Brain microvascular endothelial cell (primary cell): ENCODE measurements around the gene ANO6.
A peak's percentile ranks its signal among the peaks of the same experiment; 100 is the strongest.

ENCODE experiments used
- DNase-seq: peaks from one replicate; pipeline ENCODE4 v3.0.0-alpha.2; 2020
- H3K27ac ChIP-seq: fragments of 250-450 bp; sonication (Bioruptor Pico); 2 replicates; pipeline ENCODE4 v1.5.1; 2020; ENCODE audit warnings: mild to moderate bottlenecking, moderate library complexity
- H3K27me3 ChIP-seq: fragments of 250-450 bp; sonication (Bioruptor Pico); replicated peaks from 2 replicates; pipeline ENCODE4 v1.5.1; 2020; ENCODE audit warnings: mild to moderate bottlenecking
- H3K36me3 ChIP-seq: fragments of 250-450 bp; sonication (Bioruptor Pico); replicated peaks from 2 replicates; pipeline ENCODE4 v1.5.1; 2020; ENCODE audit warnings: mild to moderate bottlenecking
- H3K4me3 ChIP-seq: 2 replicates; pipeline ENCODE4 v1.5.1; 2011; ENCODE audit warnings: low read depth, mild to moderate bottlenecking, control low read depth, low read length, moderate library complexity
- in situ Hi-C: cut with HindIII; loops from 2 replicates; pipeline ENCODE4 v1.10.0; 2017; ENCODE audit warnings: low sequenced_read_pairs, low pct_ligation_motif_present
- TF ChIP-seq, protein P1 (sequence below): IDR thresholded peaks from 2 replicates; pipeline ENCODE4 v1.5.1; 2011; ENCODE audit warnings: low read depth, mild to moderate bottlenecking, moderate library complexity, low read length, control low read depth, inconsistent platforms; ENCODE audit errors: missing control alignments

ANO6 gene

DNA sequence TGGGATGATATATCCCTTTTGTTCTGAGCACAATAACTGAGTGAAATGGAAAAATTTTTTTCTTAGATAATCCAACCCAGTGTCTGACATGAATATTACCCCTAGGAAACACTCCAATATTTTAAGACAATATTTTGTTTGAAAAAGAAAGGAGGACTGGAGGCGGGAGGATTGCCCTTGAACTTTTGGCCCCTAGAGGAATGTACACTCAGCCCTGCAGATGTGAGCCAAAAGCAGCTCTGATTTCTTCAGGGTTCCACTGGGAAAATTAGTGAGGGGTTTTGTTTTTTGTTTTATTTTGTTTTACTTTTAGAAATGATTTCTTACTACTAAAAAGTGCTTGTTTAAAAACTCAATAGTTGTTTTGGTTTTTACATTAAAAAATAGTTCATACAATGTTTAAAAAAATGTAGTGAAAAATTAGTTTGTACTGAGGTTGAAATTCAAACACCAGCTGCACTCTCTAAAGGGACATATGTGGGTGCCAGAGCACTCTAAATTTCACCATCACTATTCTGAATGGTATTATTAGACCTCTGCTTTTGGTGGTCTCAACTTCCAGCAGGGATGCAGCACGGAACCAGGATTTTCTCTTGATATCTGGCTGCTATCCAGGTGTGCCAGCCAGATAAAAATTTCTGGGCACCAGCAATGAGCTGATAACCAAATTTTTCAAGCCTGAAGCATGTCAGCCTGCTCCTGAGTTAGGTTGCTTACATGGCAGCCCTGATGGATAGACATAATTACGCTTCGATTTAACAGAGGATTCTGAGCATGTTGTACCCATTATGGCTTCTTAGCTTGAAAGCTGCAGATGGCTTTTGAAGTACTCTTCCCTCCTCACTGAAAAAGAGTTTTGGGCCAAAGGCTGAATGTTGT lies 141.9 kb downstream of the ANO6 start:
- H3K36me3 ChIP-seq: peaks cover 2% of the 10 kb centered on the region
- H3K27ac ChIP-seq: no peak overlapping the region
- DNase-seq: no peak
- TF ChIP-seq, protein P1, sequence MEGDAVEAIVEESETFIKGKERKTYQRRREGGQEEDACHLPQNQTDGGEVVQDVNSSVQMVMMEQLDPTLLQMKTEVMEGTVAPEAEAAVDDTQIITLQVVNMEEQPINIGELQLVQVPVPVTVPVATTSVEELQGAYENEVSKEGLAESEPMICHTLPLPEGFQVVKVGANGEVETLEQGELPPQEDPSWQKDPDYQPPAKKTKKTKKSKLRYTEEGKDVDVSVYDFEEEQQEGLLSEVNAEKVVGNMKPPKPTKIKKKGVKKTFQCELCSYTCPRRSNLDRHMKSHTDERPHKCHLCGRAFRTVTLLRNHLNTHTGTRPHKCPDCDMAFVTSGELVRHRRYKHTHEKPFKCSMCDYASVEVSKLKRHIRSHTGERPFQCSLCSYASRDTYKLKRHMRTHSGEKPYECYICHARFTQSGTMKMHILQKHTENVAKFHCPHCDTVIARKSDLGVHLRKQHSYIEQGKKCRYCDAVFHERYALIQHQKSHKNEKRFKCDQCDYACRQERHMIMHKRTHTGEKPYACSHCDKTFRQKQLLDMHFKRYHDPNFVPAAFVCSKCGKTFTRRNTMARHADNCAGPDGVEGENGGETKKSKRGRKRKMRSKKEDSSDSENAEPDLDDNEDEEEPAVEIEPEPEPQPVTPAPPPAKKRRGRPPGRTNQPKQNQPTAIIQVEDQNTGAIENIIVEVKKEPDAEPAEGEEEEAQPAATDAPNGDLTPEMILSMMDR: no peak
- no peak overlapping the region for H3K4me3 ChIP-seq
- no peaks in the 10 kb centered on the region for H3K27me3 ChIP-seq
- in situ Hi-C loops: no loop called here

DNA sequence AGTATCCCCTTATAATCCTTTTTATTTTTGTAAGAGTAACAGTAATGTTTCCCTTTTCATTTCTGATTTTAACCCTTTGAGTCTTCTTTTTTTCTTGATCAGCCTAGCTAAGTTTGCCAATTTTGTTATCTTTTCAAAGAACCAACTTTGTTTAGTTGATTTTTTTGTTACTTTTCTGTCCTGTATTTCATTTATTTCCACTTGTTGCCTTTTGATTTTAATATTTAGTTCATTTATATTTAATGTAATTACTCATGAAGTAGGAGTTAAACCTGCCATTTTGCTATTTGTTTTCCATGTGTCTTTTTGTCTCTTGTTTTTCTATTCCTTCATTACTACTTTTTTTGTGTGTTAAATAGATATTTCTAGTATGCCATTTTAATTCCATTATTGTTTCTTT lies 146.4 kb downstream of the ANO6 start:
- peaks cover 3% of the 10 kb centered on the region for H3K36me3 ChIP-seq
- H3K4me3 ChIP-seq: no peak overlapping the region
- in situ Hi-C loops: no loop called here
- DNase-seq: no peak
- H3K27me3 ChIP-seq: no peaks in the 10 kb centered on the region
- TF ChIP-seq, protein P1: no peak
- H3K27ac ChIP-seq: no peak overlapping the region

DNA sequence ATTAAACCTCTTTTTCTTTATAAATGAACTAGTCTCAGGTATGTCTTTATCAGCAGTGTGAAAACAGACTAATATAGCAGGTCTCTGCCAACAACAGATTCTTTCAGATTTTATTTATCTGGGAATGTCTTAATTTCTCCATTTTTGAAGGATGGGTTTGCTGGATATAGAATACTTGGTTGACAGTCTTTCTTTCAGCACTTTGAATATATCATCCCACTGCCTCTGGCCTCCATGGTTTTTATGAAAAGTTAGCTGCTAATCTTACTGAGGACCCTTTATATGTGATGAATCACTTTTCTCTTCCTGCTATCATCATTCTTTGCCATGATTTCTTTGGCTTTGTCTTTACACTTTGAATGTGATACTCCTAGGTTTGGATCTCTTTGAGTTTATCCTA lies 148.0 kb downstream of the ANO6 start:
- Histone ChIP-seq H3K36me3 (peaks cover 3% of the 10 kb centered on the region), H3K27me3 (no peaks in the 10 kb centered on the region), H3K27ac (no peak overlapping the region), H3K4me3 (no peak overlapping the region)
- in situ Hi-C loops: no loop called here
- TF ChIP-seq, protein P1: no peak
- DNase-seq: no peak

DNA sequence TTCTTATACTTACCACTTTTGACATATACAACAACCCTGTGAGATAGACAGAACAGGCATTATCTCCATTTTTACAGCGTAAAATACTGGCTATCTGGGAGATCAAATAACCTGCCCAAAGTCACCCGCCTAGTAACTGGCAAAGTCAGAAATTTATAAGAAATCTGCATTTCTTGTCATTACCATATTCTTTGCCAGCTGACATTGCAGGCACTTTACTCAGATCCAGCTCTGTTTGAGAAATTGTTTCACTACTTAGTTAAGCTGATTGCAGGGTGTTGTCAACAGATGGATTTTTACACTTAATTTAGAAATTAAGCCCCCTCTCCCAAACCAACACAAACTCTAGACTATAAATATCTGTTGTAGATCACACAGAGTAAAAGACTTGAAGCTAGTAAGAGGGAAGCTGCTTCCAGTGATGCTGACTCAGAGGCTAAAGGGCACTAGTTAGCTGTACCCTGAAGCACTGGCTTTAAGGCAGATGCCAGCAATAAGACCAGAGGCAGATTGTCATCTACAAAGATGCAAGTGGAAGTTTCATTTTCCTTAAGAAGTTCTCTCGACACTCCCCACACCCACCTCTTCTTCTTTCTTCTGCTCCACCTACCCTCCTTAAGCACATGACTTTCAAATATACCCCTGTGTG lies 153.1 kb downstream of the ANO6 start:
- TF ChIP-seq, protein P1: no peak
- Histone ChIP-seq H3K27ac (no peak overlapping the region), H3K36me3 (peaks cover 5% of the 10 kb centered on the region), H3K27me3 (no peaks in the 10 kb centered on the region), H3K4me3 (no peak overlapping the region)
- DNase-seq: peak; percentile 63
- in situ Hi-C loops: no loop called here

DNA sequence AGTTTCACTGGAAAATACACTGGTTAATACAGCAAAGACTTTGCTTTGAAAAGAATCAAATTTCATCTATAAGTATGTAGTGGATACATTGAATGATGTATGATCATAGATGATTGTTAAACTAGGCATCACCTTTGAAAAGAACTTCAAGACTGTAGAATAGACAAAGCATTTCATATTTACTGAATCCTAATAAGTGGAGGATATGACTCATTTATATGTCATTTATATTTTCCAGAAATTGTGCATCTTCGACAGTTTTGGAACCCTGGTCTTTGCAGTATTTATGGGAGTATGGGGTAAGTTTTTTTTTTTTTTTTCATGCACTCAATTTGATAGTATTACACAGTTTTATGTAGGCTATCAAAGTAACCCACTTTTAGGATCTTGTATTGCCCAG lies 161.9 kb downstream of the ANO6 start:
- no peak for DNase-seq
- no peak overlapping the region for H3K27ac ChIP-seq
- in situ Hi-C loops: loop anchor here (25.0 kb wide), 1 partner anchor 191 kb away; no protein-coding TSS in a partner anchor
- TF ChIP-seq, protein P1: no peak
- H3K36me3 ChIP-seq: peaks cover 2% of the 10 kb centered on the region
- H3K27me3 ChIP-seq: no peaks in the 10 kb centered on the region
- no peak overlapping the region for H3K4me3 ChIP-seq
